COLO829 (cell line): ENCODE results near the gene SGMS2.
"Not testable (repeated sequence)": the region's sequence is repeated elsewhere in the genome, so short reads cannot be mapped to it uniquely, and the experiment has no call there.

Source experiments
- DNase-seq: peaks from one replicate; pipeline ENCODE4 v3.0.0; 2012; ENCODE audit warnings: low spot score

SGMS2 gene

GRCh38 chr4:107908377-107908776 is 83.6 kb downstream of the SGMS2 start:
- no peak for DNase-seq

- peak; percentile 58 for DNase-seq
These were observed 88.7 kb downstream of the SGMS2 start for GRCh38 chr4:107913283-107913899.

GRCh38 chr4:107915220-107915619 is 90.5 kb downstream of the SGMS2 start:
- no peak for DNase-seq

DNA sequence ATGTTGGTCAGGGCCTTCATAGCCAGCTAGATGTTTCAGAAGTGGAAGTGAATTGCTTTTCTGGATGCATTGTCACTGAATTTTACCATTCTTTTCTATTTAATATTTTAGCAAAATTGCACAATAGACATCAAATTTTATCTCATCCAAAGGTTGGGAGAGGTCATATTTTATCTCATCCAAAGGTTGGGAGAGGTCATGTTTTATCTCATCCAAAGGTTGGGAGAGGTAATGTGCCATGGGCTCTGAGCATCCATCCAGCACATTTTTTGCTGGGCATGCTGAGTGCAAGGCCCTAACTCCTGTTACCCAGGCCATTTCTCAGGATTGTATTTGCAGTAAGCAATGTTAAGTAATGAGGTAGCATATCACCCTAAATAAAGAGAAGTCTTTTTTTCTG is 91.9 kb downstream of the SGMS2 start:
- no peak for DNase-seq

- DNase-seq: no peak
These were observed 92.8 kb downstream of the SGMS2 start for GRCh38 chr4:107917500-107917899.

DNA sequence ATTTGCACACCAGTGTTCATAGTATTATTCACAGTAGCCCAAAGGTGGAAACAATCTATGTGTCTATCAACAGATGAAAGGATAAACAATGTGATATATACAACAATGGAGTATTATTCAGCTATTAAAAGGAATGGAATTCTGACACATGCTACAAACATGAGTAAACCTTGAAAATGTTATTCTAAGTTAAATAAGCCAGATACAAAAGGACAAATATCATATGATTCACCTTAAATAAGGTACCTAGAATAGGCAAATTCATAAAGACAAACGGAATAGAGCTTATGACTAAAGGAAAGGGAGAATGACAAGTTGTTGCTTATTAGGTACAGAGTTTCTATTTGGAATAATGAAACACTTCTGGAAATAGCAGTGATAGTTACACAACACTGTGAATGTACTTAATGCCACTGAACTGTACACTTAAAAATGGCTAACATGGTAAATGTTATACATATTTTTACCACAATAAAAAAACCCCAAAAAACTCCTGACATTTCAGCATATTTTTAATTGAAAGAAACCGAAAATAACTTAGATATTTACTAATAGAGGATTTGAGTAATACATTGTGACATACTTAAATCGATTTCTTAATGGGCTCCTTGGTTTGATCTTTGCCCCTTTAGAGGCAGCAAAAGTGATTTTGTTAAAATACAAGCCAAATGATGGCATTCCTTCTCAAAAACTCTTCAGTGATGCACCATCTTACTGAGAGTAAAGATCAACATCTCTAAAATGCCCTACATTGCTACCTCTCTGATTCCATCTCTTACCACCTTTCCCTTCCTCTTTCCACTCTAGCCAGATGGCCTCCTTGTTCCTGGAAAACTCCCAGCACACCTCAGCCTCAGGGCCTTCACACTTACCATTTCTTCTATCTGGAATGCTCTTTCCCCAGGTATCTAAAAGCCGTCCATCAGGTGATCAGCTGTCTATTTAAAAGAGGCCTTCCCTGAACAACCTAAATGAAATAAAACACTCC is 98.0 kb downstream of the SGMS2 start:
- DNase-seq: no peak

GRCh38 chr4:107925713-107926112 is 101.0 kb downstream of the SGMS2 start:
- DNase-seq: not testable (repeated sequence)

DNA sequence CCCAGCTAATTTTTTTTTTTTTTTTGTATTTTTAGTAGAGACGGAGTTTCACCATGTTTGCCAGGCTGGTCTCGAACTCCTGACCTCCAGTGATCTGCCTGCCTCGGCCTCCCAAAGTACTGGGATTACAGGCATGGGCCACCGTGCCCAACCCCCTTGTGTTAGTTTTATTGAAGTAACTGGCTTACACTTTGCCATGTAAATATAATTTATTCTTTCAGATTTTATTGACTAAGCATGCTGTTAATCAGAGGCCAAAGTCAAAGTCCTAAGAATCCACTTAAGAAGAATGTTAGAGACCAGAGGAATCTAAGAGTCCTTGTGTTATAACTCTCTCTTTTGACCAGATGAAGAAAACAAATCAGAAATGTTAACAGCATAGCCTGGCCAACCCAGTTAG is 102.1 kb downstream of the SGMS2 start:
- DNase-seq: not testable (repeated sequence)

DNA sequence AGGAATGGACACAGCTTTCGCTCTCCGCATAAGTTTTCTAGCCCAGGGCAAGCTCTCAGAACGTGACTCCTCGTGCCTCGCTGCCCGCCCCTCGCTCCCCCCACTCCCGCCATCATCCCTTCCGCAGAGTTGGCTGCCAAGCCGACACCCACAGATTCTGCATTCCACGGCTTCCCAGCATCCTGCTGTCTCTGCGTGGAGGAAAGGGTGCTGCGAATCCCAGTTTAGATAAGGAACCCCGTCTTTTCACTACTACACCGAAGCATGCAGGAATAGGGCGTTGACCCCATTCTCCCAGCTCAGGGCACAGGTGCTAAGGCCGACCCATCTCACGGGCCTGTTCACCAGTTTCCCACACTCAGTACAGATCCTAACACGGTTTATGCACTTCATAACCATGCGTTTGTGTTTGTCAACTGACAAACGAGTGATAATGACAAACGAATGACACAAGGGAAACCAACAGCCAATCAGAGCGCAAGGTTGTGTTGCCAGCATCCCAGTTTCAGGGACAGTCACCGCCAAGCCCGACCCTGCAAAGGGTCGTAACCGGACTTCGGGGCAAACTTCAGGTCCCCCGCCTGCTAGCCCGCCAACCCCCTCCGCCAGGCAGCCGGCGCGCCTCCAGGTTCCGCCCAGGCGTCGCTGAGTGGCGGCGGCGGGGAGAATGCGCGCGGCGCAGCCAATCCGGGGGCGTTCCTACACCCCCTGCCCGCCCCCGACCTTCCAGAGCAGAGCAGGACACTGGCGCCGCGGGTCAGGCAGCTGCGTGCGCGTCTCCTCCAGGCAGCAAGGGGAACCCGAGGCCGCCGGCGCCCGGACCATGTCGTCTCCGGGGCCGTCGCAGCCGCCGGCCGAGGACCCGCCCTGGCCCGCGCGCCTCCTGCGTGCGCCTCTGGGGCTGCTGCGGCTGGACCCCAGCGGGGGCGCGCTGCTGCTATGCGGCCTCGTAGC is 106.4 kb downstream of the SGMS2 start, which contains the start of gene CYP2U1:
Gene CYP2U1 (plus strand): TSS at position 729 of the 954 bp plus-strand sequence. CDS start 95 bp downstream, at position 824.
- DNase-seq: peak; percentile 78

- DNase-seq: no peak
These were observed 107.1 kb downstream of the SGMS2 start for GRCh38 chr4:107931775-107932321.

GRCh38 chr4:107935246-107935645 is 110.5 kb downstream of the SGMS2 start:
- no peak for DNase-seq

- DNase-seq: no peak
These were observed 112.3 kb downstream of the SGMS2 start for GRCh38 chr4:107937040-107937439.

GRCh38 chr4:107939307-107939706 is 114.6 kb downstream of the SGMS2 start:
- no peak for DNase-seq

- DNase-seq: no peak
These were observed 121.1 kb downstream of the SGMS2 start for GRCh38 chr4:107945809-107946208.

GRCh38 chr4:107950746-107951540 is 126.2 kb downstream of the SGMS2 start:
- DNase-seq: no peak

DNA sequence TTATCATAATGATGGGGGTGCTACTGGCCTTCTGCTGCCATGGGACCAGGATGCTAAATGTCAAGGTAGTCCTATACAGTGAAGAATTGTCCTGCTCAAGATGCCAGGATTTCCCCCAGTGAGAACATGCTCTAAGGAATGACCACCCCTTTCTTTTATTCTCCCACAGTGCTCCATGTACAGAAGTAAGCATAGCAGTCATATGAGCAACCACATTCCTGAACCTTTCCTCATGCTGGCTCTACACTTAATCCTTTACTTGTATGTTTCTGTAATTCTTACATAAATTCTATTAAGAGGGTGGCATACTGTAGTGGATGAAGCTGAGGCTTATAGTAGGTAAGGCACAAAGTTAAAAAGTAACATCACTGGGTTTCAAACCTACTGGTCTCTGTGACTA is 126.8 kb downstream of the SGMS2 start:
- DNase-seq: no peak

GRCh38 chr4:107956011-107956410 is 131.3 kb downstream of the SGMS2 start:
- DNase-seq: no peak
